ENCODE results near the gene OR7E24.
A peak's percentile ranks its signal among the peaks of the same experiment; 100 is the strongest.
"Not testable (repeated sequence)": the region's sequence is repeated elsewhere in the genome, so short reads cannot be mapped to it uniquely, and the experiment has no call there.

OR7E24 gene

DNA sequence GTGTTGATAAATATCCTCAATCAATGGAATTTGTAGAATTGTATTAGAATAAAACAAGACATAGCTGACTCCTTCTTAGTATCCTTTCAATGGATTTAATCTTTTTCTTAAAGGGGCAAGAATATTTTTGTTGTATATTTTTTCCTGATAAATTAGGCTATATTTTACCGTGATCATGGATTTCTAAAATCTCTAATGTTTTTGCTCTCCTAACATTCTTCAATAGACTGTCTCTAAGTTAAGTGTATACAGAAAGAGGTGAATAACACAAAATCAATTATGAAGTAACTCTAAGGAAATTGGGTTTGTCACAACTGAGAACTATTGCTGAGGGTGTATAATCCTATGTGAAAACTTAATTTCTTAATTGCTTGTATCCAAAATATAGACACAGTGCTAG, at the start of gene OR7E24:
Gene OR7E24 (plus strand): TSS at position 301 of the 400 bp plus-strand sequence. CDS start 114 bp downstream, outside the sequence.
- no peak for DNase-seq

DNA sequence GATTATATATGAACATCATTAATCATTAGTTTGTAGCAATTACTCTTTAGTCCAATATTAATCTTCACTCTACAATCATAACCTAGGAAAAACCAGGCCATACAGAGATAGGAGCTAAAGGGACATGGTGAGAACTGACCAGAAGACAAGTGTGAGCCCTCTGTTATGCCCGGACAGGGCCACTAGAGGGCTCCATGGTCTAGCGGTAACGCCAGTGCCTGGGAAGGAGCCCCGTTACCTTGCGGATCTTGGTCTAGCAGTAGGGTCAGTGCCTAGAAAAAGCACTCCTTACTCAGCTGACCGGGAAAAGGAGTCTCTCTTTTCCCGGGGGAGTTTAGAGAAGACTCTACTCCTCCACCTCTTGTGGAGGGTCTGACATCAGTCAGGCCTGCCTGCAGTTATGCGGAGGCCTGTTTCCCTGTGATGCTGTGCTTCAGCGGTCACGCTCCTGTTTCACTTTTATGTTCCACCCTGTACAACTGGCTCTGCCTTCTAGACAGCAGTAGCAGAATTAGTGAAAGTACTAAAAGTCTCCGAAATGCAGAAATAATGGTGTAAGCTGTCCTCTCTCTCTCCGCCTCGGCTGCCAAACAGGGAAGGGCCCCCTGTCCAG, 45.1 kb upstream of the OR7E24 start:
- DNase-seq = peak; percentile 9

DNA sequence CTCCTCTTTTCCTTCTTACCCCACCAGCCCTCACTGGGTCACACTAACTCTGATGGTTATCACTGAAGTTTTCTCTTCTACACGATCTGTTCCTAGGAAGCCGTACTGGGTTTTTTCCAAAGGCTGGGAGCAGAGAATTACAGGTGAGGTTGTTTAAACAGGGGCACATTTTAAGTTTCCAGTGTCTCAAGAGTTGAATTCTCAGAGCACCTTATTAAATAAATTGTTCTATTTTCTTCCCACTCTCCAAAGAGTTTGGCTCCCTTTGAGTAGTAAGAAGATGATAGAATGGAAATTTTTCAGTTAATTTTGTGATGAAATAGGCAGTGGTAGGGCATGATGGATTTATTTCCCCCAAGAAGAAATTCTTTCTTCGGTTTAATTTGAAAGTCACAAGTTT, 31.2 kb upstream of the OR7E24 start, which contains the start of gene OR7D4:
Gene OR7D4 (minus strand): TSS at position 101 of the 400 bp plus-strand sequence. CDS start 4,752 bp downstream, outside the sequence.
- DNase-seq = no peak

DNA sequence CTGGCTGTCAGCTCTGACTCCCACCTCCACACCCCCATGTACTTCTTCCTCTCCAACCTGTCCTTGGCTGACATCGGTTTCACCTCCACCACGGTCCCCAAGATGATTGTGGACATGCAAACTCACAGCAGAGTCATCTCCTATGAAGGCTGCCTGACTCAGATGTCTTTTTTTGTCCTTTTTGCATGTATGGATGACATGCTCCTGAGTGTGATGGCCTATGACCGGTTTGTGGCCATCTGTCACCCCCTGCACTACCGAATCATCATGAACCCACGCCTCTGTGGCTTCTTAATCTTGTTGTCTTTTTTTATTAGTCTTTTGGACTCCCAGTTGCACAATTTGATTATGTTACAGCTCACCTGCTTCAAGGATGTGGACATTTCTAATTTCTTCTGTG, 506 bp downstream of the OR7E24 start:
- no peak for DNase-seq

DNA sequence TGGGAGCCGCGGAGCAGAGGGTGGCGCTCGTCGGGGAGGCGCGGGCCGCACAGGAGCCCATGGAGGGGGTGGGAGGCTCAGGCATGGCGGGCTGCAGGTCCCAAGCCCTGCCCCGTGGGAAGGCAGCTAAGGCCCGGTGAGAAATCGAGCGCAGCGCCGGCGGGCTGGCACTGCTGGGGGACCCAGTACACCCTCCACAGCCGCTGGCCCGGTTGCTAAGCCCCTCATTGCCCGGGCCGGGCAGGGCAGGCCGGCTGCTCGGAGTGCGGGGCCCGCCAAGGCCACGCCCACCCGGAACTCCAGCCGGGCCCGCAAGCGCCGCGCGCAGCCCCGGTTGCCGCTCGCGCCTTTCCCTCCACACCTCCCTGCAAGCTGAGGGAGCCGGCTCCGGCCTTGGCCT, 32.8 kb downstream of the OR7E24 start:
- not testable (repeated sequence) for DNase-seq

DNA sequence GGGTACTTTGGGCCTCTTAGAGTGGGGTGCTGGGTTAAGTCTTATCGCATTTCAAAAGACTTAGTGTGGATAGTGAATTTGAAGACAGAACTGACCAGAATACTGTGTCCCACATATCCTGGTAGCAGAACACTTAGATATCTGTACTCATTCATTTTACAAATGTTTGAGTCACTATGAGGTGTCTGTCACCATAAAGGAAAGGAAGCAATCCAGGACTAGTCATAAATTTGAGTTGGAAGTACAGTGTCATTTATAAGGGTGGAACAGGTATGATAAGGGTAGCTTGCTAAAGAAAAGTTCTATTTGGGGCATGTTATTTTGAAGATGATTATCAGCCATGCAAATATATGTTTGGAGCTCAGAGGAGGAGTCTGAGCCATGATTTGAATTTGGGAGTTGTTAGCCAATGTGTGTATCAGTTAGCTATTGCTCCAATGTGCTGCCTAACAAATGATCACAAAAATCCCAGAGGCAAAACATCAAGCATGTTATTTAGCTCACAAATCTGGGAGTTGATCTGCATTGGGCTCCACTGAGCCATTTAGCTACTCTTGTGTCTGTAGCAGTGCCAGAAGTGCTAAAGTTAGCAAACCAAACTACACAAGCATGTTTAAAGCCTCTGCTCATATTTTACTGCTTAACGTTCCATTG, 38.6 kb downstream of the OR7E24 start:
- DNase-seq = no peak

DNA sequence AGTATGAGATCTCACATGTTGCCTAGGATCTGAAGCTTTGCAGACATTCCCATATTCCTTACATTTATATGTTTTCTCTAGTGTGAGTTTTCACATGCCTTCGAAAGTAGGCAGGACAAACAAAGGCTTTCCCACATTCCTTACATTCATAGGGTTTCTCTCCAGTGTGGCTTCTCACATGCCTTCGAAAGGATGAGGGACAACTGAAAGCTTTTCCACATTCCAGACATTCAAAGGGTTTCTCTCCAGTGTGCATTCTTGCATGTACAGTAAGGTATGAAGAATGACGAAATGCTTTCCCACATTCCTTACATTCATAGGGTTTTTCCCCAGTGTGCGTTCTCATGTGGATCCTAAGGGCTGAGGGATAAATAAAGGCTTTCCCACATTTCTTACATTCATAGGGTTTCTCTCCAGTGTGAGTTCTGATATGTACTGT, 44.7 kb downstream of the OR7E24 start:
- no peak for DNase-seq

DNA sequence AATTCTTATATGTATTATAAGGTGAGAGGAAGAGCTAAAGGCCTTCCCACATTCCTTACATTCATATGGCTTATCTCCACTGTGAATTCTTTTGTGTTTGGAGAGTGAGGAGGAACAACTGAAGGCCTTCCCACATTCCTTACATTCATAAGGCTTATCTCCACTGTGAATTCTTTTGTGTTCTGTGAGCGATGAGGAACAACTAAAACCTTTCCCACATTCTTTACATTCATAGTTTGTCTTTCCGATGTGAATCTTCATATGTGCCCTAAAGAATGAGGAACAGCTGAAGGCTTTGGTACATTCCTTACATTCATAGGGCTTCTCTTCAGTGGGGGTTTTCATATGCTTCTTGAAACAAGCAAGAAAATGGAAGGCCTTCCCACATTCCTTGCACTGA, 45.6 kb downstream of the OR7E24 start:
- DNase-seq = no peak
